Measurements from ENCODE around the gene TLE1.

The TLE1 gene

GRCh38 chr9:81556923-81557322 lies 132.4 kb downstream of the TLE1 start:
- no peak for DNase-seq (ENCODE audit: extremely low read depth in 1 of 2, low read depth in 1 of 2)

DNA sequence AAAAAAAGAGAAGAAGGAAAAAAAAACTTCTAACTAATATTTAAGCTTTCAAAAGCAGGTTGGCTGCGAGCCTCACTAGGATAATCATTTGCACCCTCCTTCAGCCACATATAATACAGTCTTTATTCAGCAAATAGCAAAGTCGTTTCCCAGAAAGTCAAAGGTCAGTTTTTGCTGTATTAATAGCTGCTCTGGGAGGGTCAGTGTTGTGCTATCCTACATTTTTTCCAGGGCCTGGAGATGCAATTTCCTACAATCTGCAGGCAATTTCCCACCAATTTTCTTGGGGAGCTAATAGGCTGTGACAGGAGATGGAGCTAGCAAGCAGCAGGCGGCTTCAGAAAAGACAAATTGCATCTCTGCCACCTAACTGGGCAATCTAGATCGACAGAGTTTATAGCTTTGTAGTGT lies 136.8 kb downstream of the TLE1 start:
- no peak for DNase-seq (ENCODE audit: extremely low read depth in 1 of 2, low read depth in 1 of 2)

DNA sequence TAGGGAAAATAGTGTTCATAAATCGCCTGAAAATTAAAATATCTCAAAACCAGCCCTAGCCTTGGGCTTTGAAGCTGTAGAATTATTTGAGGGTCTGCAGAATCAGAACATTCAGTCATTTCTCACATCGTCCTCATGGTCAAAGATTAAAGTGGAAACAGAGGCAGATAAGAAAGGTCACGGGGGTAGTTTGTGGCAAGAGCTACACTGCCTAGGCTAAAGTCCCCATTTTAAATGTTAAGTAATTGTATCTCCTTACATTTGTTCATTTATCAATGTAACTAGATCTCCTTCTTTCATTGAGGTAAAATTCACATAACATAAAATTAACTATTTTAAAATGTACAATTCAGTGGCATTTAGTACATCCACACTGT lies 139.2 kb downstream of the TLE1 start:
- no peak for DNase-seq (ENCODE audit: extremely low read depth in 1 of 2, low read depth in 1 of 2)

DNA sequence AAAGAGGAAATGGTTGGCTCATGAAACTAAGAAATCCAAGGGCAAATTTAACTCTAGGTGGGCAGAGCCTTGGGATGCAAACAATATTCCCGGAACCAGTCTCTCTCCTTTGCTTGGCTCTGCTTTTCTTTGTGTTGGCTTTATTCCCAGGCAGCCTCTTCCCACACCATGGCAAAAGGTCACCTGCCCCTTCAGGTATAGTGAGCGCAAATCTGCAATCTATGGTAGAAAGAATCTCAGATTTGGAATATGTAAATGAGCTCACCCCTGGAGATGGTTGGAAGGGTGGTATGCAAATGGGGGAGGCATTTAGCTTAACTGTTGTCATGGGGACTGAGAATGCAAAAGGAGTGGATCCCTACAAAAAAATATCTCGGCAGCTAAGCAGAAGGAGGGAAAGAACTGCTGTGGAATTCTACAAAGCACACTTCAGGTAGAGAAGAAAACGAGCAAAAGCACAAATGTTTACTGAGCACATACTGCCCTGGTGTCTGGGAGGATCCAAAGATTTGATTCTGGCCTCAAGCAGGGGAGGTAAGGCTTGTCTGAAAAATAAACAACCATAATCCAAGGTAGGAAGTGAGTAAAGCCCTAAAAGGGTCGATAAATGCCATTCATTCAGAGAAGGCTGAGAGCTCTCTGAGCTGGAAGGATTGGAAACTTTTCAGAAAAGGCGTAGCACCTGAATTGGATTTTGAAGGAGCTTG lies 139.7 kb downstream of the TLE1 start:
- no peak for DNase-seq (ENCODE audit: extremely low read depth in 1 of 2, low read depth in 1 of 2)

DNA sequence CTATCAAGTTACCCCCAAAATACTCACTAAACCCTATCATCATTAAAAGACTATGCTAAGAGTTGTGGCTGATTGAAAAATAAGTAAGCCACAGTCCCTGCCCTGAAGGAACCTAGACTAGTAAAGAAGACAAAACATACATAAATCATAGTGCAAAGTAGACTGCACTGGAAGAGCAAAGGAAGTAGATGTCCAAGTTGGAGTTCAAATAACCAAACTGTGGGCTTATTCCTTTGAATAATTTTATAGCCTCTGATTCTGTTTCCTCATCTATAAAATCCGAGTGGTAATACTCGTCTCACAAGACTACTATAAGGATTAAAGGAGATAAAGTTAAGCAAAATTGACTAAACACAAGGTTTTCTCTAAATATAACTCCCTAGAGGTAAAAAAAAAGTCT lies 140.4 kb downstream of the TLE1 start:
- DNase-seq (ENCODE audit: extremely low read depth in 1 of 2, low read depth in 1 of 2): no peak

DNA sequence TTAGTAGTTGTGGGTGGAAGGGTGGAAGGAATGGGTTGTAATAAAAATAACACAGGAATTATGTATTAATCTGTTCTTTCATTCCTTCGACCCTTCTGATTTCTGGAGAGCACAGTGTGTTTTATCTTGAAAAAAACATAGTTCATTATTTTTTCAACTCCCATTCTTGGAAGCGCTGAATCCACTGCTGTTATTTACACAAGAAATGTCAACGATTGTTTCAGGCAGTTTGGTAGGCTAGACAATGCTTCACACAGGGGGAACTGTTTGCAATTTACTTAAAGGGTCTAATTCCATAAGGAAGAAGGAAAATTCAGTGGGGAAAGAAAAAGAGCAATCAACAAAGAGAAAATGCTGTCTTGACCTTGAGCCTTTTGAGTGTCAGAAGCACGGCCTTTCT lies 142.9 kb downstream of the TLE1 start:
- DNase-seq (ENCODE audit: extremely low read depth in 1 of 2, low read depth in 1 of 2): no peak

- no peak for DNase-seq (ENCODE audit: extremely low read depth in 1 of 2, low read depth in 1 of 2)
These were observed 145.7 kb downstream of the TLE1 start for GRCh38 chr9:81543695-81544094.

- DNase-seq (ENCODE audit: extremely low read depth in 1 of 2, low read depth in 1 of 2): no peak
These were observed 147.0 kb downstream of the TLE1 start for GRCh38 chr9:81542118-81542889.

DNA sequence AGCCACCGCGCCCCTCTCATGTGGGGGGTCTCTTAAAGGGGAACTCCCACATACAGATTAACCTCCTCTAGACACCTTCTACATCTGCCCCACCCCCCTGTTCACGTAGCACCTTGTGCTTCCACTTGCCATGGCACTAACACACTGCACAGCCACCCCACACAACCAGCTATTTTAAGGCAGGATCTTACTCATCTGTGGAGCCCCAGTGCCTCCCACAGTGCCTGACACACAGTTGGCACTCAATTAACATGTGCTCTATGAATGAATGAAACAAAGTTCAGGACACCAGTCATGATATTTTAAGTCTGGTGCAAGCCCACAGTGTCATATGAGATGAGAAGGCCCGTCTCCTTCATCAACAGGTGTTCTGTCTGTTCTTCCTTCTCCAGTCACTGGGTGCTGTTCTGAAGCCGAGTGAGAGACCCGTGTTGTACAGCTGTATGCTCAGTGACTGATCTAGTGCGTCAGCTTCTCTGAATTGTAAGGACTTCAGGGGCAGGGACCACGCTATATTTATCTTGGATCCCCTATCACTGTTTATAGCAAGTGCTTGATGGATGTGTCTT lies 149.1 kb downstream of the TLE1 start:
- no peak for DNase-seq (ENCODE audit: extremely low read depth in 1 of 2, low read depth in 1 of 2)

DNA sequence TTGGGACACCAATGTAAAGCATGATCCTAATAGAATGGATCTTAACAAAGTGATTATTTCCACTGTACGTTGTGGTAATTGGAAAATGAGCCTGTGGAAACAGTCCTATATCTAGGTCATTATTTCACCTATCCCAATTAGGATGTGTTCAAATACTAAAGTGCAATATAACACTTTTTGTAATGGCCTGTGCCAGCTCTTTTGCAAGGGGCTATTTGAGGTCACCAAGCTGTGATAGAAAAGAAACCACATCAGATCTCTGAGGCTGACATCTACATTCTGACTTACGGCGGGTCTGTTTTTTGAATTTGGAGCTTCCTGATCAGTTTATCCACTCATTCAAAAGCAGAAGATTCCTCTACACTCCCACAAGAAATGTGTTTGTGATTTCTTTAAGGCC lies 150.0 kb downstream of the TLE1 start:
- DNase-seq (ENCODE audit: extremely low read depth in 1 of 2, low read depth in 1 of 2): no peak

- no peak for DNase-seq (ENCODE audit: extremely low read depth in 1 of 2, low read depth in 1 of 2)
These were observed 150.5 kb downstream of the TLE1 start for GRCh38 chr9:81538890-81539289.

DNA sequence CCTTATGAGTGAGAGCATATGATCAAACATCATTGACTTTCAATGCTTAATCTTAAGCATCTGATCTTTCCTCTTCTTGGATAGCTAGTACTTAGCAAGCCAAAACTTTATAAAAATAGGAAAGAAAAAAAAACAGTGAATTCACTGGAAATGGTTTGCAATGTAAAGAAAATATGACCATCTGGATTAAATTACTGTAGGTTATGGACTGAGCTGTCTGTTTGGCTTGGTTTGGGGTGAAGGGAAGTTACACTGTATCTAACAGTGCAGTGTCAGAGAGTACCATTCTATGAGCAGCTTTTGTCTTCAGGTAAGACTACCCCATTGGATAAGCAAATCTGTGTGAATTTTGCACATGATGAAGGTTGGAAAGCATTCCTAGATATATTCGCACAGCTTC lies 151.4 kb downstream of the TLE1 start:
- no peak for DNase-seq (ENCODE audit: extremely low read depth in 1 of 2, low read depth in 1 of 2)

GRCh38 chr9:81536242-81537025 lies 152.9 kb downstream of the TLE1 start:
- no peak for DNase-seq (ENCODE audit: extremely low read depth in 1 of 2, low read depth in 1 of 2)

GRCh38 chr9:81535542-81536241 lies 153.7 kb downstream of the TLE1 start:
- DNase-seq (ENCODE audit: extremely low read depth in 1 of 2, low read depth in 1 of 2): no peak

DNA sequence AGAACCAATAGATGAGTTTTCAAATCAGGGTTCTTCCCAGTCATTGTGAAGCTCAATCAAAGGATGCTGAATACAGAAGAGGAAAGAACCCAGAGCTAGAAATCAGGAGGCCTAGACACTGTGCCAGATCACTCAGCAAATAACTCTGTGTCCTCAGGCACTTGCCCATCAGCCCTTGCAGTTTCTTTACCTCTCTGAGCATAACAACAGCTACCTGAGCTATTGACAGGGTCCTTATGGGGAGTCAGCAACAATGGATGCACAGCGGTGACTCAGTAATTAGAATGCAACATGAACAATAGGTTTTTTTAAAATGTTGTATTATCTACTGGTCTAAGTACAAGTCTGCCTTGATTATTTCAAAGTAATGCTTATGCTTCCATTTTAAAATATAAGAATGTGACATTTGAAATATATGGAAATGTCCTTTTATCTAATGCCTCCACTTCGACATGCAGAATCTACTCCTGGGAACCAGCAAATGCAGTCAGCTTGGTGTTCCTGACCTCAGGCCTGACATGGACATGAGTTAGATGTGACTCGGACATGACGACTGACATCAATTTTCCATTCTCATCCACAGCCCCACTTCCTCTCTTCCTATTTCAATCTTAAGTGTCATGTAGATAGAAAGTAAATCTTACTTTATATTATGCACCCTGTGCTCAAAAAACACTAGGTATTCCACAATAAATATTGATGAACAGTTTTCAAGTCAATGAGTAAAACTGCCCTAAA lies 155.0 kb downstream of the TLE1 start:
- no peak for DNase-seq (ENCODE audit: extremely low read depth in 1 of 2, low read depth in 1 of 2)
